Astrocyte of the cerebellum (primary cell): ENCODE measurements around the gene CAPN9.

ENCODE experiments used
- DNase-seq: peaks from one replicate; pipeline ENCODE4 v3.0.0-alpha.2; 2011; ENCODE audit warnings: low read depth
- H3K4me3 ChIP-seq: 2 replicates; pipeline ENCODE4 v1.5.1; 2011; ENCODE audit warnings: mild to moderate bottlenecking, low read depth, low read length, moderate library complexity
- CTCF ChIP-seq: IDR thresholded peaks from 2 replicates; pipeline ENCODE4 v1.5.1; 2012; ENCODE audit warnings: low read length, low read depth, moderate library complexity, mild to moderate bottlenecking; ENCODE audit errors: missing control alignments
- in situ Hi-C: cut with HindIII; loops from 2 replicates; pipeline ENCODE4 v1.10.0; 2017; ENCODE audit warnings: low sequenced_read_pairs

CAPN9 gene

GRCh38 chr1:230814949-230815692 lies 67.9 kb downstream of the CAPN9 start:
- TF ChIP-seq CTCF: no peak
- DNase-seq: no peak
- H3K4me3 ChIP-seq: no peak overlapping the region
- in situ Hi-C loops: no loop called here

GRCh38 chr1:230816018-230816417 lies 68.8 kb downstream of the CAPN9 start:
- no peak for TF ChIP-seq CTCF
- in situ Hi-C loops: no loop called here
- H3K4me3 ChIP-seq: no peak overlapping the region
- no peak for DNase-seq

- in situ Hi-C loops: no loop called here
- no peak for TF ChIP-seq CTCF
- no peak overlapping the region for H3K4me3 ChIP-seq
- DNase-seq: no peak
These were observed 71.2 kb downstream of the CAPN9 start for GRCh38 chr1:230818367-230818766.

GRCh38 chr1:230818901-230819300 lies 71.7 kb downstream of the CAPN9 start:
- in situ Hi-C loops: no loop called here
- no peak overlapping the region for H3K4me3 ChIP-seq
- TF ChIP-seq CTCF: no peak
- DNase-seq: no peak

GRCh38 chr1:230819976-230820375 lies 72.8 kb downstream of the CAPN9 start:
- no peak for TF ChIP-seq CTCF

GRCh38 chr1:230820568-230820967 lies 73.4 kb downstream of the CAPN9 start:
- no peak for TF ChIP-seq CTCF
- in situ Hi-C loops: no loop called here
- H3K4me3 ChIP-seq: no peak overlapping the region
- DNase-seq: no peak

More at GRCh38 chr1:230819976-230820375, 72.8 kb downstream of the CAPN9 start:
- in situ Hi-C loops: no loop called here
- no peak overlapping the region for H3K4me3 ChIP-seq
- DNase-seq: no peak
